HFF-Myc (cell line): ENCODE measurements around the gene CASKIN1.
A peak's percentile ranks its signal among the peaks of the same experiment; 100 is the strongest.
"Not testable (repeated sequence)": the region's sequence is repeated elsewhere in the genome, so short reads cannot be mapped to it uniquely, and the experiment has no call there.

Experiments used
- DNase-seq: peaks from one replicate; pipeline ENCODE4 v3.0.0-alpha.2; 2011; ENCODE audit warnings: low read depth; ENCODE audit errors: extremely low read depth
- H3K4me3 ChIP-seq: replicated peaks from 2 replicates; pipeline ENCODE4 v1.5.1; 2011; ENCODE audit warnings: low read depth, mild to moderate bottlenecking, control low read depth, low read length
- TF ChIP-seq, protein P1 (sequence below): IDR thresholded peaks from 2 replicates; pipeline ENCODE4 v1.5.1; 2012; ENCODE audit warnings: mild to moderate bottlenecking, low read depth, low read length, control low read depth; ENCODE audit errors: missing control alignments

The CASKIN1 gene

DNA sequence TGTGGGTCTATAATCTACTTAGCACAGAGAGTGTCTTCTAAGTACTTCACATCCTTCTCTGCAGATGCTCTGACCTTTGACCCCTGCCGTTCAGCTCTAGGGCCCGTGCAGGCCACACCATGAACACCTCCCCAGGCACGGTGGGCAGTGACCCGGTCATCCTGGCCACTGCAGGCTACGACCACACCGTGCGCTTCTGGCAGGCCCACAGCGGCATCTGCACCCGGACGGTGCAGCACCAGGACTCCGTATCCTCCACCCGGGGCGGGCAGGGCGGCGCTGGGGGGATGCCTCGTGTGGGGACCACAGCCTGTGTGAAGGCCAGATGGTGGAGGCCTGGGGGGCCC, 9.5 kb upstream of the CASKIN1 start:
- TF ChIP-seq, protein P1, sequence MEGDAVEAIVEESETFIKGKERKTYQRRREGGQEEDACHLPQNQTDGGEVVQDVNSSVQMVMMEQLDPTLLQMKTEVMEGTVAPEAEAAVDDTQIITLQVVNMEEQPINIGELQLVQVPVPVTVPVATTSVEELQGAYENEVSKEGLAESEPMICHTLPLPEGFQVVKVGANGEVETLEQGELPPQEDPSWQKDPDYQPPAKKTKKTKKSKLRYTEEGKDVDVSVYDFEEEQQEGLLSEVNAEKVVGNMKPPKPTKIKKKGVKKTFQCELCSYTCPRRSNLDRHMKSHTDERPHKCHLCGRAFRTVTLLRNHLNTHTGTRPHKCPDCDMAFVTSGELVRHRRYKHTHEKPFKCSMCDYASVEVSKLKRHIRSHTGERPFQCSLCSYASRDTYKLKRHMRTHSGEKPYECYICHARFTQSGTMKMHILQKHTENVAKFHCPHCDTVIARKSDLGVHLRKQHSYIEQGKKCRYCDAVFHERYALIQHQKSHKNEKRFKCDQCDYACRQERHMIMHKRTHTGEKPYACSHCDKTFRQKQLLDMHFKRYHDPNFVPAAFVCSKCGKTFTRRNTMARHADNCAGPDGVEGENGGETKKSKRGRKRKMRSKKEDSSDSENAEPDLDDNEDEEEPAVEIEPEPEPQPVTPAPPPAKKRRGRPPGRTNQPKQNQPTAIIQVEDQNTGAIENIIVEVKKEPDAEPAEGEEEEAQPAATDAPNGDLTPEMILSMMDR: no peak
- DNase-seq: no peak

DNA sequence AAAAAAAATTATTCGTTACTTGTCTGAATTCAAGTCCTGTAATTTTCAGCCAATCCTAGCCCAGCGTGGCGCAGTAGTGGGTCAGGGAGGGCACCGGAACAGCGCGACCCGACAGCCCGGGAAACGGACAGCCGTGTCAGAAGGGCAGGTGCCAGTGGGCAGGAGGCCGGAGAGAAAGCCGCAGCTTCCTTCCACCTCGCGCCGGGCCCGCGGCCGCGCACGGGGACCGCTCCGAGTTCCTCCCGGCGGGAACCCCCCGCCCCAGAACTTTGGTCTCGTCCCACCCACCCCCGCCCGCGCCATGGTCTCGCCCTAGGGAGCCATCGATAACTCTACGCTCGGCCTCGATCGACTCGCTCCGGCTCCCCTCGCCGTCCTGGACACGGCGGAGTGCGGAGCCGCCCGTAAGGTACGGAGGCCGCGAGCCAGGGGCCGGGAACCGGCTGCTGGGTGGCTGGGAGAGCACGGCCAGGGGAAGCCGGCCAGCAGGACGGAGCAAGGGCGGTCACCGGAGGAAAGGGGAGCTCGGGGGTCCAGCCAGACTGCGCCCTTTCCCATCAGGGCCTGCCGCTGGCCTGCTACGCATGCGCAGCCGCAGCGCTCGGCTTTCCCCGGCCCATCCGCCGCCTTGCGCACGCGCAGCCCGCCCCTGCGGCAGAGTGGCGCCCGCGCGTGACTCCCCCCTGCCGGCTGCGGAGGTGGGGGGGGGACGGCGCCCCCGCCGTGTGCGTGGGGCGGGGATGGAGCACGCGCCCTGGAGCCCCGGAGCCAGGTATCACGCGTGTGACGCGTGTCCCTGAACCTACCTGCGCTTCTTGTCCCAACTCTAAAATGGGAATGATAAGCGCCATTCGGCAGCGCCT, 8.9 kb upstream of the CASKIN1 start, which contains the start of gene MLST8:
Gene MLST8 (plus strand): TSS at position 351 of the 863 bp plus-strand sequence. CDS start 632 bp downstream, outside the sequence.
- peak; percentile 49 for DNase-seq
- peak within 1 kb of the TSS; percentile 84 for H3K4me3 ChIP-seq
- TF ChIP-seq, protein P1: no peak

More for the DNA sequence above, 9.5 kb upstream of the CASKIN1 start:
- H3K4me3 ChIP-seq: peak overlapping the region; percentile 84

DNA sequence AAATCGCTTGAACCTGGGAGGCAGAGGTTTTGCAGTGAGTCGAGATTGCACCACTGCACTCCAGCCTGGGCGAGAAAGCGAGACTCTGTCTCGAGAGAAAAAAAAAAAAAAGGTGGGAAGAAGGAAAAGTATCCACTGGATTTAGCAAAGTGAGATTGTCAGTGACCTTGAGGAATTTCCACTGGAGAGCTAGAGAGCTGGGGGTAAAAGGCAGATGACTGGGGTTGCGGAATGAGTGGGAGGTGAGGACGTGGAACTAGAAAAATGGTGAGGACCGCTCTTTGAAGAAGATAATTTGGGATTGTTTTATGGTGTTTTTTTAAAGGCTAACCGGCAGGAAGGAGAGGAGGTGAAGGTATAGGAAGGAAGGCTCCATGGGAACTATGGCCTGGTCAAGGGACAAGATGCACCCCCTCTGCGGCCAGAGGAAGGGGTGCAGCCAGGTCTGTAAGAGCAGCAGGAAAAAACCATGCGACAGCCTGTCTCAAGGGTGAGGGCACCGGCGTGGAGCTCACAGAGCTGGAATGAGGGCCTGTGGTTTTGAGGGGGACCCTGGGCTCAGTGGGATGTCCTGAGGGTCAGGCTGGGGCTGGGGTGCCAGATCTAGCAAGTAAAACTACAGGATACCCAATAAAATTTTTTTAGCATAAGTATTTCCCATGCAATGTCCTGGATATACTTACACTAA, 8.2 kb upstream of the CASKIN1 start:
- TF ChIP-seq, protein P1: no peak
- DNase-seq: no peak
- peak overlapping the region; percentile 84 for H3K4me3 ChIP-seq

DNA sequence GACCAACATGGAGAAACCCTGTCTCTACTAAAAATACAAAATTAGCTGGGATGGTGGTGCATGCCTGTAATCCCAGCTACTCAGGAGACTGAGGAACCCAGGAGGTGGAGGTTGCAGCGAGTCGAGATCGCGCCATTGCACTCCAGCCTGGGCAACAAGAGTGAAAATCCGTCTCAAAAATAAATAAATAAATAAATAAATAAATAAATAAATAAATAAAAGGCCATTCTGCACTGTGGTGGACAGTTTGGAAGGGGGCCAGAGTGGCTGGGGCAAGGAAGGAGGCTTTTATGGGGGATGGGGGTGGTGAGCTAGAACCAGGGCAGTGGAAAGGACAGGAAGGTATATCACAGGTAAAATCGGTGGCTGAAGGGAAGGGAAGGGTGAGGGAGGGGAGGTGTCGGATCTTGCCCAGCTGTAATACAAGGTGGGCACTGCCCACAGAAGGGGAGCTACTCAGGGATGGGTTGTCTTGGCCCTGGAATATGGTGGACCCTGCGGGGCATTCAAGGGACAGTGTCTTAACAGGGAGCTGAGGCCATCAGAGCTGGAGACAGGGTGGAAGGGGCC, 6.8 kb upstream of the CASKIN1 start:
- not testable (repeated sequence) for DNase-seq, H3K4me3 ChIP-seq

DNA sequence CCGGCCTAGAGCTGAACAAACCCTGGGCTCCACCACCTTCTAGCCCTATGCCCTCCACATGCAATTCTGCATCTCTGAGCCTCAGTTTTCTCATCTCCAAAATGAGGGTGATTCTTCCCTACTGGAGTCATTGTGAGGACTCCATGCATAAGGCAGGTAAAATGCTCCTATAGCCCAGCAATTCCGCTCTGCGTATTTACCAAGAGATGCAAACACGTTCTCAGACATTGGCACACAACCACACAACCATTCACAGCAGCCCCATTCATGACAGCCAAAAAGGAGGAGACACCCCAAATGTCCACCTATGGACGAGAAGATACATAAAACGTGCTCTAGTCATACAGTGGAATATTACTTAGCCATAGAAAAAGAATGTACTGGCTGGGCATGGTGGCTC, 3.9 kb upstream of the CASKIN1 start:
- no peak for DNase-seq
- no peak overlapping the region for H3K4me3 ChIP-seq
- TF ChIP-seq, protein P1: no peak

DNA sequence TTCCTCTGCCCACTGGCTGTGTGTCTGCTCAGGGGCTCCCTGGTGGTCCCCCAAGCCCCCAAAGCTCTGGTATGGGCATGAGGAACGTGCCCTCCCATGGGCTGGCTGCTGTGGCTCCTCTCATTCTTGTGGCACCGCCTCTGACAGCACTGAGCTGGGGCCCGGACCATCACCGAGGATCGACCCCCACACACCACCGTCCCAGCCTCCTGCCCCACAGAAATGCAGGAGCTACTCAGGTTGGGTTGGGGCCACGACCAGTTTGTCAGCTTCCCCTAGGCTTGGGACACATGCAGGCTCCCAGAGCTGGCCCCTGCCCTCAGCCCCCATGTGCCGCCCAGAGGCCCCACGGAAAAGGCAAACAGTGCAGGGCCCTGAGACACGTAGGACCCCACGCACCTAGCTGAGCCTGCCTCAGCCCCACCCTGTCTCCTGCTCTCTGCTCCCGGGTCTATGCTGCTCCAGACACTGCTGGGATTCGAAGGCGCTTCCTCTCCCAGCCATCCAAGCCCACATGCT, 3.3 kb upstream of the CASKIN1 start:
- TF ChIP-seq, protein P1: no peak
- H3K4me3 ChIP-seq: no peak overlapping the region
- DNase-seq: no peak

DNA sequence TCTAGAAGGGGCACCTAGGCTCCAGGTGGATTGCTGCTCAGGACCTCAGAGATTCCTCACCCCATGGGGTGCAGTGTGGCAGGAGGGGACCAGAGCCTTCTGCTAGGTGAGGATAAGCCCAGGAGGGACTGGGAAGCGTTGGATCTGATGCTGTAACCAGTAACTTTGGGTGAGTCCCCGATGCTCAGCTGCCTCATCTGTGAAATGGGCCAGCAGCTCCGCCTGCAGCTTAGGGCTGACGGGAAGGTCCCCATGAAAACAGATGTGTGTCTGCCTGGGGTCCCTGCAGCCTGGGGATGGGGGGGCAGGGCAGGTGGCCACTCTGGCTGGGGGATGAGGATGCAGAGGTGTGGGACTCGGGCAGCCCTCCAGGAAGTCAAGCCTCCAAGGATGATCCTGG, 2.7 kb upstream of the CASKIN1 start:
- no peak for DNase-seq
- H3K4me3 ChIP-seq: no peak overlapping the region
- TF ChIP-seq, protein P1: no peak
